ENCODE measurements around the gene ADGRL4.
"Not testable (repeated sequence)": the region's sequence is repeated elsewhere in the genome, so short reads cannot be mapped to it uniquely, and the experiment has no call there.

ADGRL4 gene

DNA sequence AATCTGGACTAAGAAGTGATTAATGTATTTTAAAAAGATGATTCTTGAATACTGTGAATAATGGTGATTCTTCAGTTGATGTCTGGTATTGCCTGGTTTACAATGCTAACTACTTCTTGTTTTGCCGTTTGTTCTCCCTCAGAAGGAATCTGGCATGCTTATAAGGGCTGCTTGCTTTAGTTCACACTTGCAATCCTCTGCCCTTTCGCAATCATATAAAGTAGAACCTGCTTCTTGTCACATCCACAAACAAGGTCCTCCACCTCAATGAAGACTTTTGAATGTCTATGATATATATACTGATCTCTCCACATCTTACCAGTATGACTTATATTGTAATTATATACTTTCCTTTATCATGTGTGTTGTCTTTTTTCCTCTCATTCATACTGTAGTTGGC lies 92.6 kb downstream of the ADGRL4 start:
- DNase-seq: no peak

DNA sequence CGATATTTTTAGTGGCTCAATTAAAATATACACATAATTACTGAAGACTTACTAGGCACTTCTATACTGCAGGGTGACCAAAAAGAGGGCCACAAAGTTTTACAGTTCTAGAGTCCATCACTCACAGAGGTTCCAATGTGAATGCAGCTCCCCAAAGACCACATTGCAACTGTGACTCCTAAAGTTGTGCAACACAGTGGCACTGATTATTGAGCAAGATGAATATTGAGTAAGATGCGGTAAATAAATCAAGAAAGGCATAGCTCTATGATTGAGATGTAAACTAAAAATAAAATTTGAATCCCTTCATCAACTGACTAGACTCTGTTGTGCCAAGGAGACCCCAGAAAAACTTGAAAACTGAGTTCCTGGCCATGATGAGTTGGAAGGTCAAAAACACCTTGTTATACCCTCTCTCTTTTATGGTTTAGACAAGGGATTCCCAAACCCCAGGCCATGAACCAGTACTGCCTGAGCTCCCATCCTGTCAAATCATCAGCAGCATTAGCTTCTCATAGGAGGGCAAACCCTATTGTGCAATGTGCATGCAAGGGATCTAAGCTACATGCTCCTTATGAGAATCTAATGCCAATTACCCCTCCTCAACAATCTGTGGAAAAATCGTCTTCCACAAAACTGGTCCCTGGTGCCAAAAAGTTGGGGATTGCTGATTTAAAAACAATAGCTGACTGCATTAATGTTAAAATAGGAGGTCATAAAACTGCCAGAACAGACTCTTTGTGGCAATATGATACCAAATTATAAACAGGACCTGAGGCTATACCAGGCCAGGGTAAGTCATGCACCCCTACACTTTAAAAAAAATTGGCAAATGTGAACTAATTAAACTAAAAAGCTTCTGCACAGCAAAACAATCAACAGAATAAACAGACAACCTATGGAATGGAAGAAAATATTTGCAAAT lies 94.3 kb downstream of the ADGRL4 start:
- no peak for DNase-seq

DNA sequence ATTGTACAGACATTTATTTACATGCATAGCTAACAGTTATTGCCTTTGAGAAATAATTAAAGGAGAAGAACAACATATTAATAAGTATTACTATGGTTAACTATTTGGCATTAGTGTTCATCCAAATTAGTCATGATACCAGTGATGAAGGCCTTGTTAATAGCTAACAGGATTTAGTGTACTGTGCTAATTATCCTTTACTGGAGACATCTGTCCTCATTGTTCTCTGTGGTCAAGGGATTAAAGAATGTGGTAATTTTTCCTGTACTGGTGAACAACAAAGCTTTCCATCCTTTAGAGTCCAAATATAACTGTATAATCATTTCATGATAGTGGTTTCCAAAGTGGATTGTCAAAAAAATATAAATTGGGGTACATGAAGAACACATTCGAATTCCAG lies 103.9 kb downstream of the ADGRL4 start:
- DNase-seq: no peak

DNA sequence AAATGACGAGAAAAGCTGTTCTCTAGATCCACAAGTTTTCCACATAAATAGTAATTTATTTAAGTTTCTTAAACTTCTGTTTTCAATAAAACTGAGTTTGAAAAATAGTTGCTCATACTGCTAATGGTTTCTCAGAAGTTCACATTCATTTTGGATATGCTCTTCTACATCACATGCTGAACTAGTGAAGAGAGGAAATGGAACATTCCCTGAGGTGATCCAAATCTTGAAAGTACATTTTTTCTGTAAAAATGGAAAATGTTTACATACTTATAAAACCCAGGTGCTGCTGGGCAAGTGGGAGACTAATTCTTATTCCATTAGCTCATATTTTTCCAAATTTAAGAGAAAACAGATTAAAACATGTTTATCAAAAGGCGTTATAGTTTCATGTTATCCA lies 111.7 kb downstream of the ADGRL4 start:
- no peak for DNase-seq

DNA sequence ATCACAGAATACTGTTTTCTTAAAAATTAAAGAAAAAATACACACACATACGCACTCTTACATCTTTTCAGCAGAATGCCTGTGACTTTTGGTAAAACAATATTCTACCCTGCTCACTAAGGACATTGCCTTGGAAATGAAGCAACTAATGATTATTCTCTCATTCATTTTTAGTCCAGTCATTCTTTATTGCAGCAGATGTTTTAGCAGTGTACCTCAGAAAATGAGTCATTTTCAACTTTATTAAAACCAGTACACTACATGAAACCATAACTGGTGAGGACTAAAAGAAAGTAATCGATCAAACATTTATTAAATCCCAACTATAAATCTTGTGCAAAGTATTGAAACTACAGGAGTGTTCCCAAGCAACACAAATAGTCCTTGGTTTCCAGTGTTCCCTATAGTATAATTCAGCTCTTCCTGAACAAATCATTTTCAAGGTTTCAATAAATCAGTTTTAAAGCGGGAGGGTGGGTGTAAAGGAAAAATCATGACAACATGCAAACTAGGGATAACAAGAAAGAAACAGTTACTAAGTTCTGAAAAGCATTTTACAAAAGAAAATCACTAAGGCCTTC lies 114.2 kb downstream of the ADGRL4 start:
- no peak for DNase-seq

DNA sequence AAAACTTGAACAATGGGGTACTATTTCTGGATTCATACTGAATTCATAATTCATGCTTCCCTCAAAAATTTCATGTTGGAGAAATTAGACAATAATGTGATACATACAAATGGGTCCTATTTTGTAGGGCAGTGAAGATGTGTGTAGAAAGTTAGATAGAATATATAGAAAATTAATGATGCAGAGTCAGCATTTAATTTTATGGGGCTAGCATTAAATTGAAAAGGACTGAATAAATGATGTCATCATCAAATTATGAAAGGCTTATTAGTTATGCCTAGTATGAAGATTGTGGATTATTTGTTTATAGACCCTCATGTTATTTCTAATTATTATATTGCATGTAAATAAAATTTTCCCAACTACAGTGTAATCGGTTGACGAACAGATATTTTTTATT lies 119.1 kb downstream of the ADGRL4 start:
- DNase-seq: no peak

DNA sequence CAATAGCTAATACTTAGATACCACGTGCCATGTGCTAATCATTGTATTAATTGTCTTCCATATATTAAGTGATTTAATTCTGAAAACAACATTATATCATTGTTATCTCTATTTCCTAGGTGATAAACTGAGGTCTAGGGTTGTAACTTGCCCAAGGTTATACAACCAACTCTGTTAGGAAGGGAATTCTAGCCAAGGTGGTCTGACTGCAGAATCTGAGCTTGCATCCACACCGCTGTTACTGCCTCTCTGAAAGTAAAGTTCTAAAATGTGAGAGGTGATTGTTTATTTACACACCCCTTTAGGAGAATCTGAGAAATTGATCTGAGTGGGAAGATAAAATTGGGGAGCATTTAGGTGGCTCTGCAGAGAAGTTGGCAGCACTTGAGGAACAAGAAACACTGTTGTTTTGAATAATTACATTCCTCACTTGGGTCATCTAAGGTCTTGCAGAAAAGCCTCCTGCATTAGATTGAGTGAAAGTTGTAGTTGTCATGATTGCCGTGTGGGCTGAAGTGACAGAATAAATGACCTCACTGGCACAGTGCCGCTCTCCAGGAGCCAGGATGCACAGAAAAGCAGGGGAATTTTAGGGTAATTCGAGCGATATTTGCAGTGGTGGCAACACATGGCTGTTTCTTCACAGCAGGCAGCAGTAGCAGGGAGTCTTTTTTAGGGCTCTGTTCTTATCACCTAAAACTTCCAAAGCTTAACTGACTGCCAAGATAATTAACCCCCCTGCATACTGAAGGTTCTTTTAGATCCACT lies 121.7 kb downstream of the ADGRL4 start:
- DNase-seq: no peak

DNA sequence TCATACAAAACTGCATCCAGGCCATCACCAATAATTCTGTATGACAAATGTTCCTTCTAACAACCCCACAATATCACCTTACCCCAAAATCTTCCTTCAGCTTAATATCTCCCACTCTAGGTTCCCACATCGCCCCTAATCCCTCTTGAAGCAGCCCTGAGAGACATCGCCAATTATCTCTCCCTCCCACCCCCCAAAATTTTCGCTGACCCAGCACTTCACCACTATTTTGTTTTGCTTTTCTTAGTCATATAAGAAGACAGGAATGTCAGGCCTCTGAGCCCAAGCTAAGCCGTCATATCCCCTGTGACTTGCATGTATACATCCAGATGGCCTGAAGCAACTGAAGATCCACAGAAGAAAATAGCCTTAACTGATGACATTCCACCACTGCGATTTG lies 126.3 kb downstream of the ADGRL4 start:
- DNase-seq: no peak

DNA sequence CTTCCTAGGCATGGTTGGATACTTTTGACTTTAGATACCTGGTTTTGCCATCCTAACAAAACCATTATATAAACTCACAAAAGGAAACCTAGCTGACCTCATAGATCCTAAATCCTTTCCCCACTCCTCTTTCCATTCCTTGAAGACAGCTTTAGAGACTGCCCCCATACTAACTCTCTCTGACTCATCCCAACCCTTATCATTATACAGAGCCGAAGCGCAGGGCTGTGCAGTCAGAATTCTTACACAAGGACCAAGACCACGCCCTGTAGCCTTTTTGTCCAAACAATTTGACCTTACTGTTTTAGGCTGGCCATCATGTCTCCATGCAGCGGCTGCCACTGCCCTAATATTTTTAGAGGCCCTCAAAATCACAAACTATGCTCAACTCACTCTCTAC lies 130.5 kb downstream of the ADGRL4 start:
- not testable (repeated sequence) for DNase-seq

DNA sequence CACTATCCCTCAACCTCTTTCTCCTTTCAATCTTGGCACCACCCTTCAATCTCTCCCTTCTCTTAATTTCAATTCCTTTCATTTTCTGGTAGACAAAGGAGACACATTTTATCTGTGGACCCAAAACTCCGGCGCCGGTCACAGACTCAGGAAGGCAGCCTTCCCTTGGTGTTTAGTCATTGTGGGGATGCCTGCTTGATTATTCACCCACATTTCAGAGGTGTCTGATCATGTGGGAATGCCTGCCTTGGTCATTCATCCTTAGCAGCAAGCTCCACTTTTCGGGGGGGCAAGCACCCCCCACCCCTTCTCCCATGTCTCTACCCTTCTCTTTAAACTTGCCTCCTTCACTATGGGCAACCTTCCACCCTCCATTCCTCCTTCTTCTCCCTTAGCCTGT lies 133.7 kb downstream of the ADGRL4 start:
- DNase-seq: not testable (repeated sequence)

DNA sequence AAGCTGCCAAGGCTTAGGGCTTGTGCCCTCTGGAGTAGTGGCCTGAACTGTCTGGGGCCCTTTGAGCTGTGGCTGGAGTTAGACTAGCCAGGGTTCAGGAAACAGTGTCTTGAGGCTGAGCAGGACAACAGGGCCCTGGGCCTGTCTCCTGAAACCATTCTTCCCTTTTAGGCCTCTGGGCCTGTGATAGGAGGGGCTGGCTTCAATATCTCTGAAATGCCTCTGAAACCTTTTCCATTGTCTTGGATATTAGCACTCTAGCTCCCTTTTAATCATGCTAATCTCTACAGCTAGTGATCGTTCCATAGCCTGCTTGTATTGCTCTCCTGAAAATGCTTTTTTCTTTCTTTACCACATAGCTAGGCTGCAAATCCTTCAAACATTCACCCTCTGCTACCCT lies 135.3 kb downstream of the ADGRL4 start:
- no peak for DNase-seq

DNA sequence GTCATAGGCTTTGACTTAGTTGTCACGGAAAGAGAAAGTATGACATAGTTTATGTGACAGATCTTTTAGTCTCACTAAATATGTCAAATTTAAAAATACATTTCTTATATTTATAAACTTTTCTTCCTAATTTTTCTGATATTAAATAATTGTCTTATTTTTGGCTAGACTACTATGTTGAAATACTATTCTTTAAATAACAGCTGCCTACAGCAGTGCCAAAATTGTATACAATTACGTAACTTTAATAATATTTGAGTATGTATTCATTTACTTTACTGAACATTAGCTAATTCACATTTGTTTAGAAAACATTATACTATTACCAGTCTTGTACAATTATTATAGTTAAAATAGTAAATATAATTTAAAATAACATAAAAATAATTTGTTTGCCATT lies 137.4 kb downstream of the ADGRL4 start:
- DNase-seq: no peak

DNA sequence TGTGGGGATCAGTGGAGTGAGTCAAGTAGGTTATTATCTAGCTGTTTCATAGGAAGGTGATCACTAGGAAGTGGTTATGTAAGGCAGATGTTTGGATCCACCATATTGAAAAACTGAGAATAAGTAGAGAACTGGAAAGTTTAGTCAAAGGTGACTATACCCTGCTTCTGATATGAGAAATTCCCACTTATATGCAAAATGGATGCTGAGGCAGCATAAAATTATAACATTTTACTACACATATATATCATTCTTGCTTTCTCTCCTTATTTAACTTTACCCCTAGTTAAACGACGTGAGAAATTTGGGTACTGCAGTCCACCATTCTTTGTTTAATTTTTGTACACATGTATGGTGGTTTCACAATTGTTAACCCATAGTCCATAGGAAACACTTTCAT lies 142.4 kb downstream of the ADGRL4 start:
- DNase-seq: no peak

DNA sequence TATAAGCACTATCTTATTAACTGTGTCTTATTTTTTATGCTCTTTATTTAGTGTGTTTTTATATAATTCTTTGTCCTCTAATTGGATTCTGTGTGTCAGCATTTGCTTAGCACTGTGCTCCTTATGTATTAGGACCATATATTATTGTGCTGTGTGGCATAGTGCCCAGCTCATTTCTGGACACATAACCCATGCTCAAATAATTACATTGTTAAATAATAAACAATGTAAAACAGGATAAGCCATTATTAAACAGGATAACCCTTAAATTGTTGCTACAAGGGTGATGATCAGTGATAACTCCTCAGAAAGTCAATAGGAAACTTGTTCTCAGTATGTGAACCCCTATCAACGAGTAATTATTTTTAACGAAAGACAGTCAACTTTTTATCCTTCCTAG lies 150.4 kb downstream of the ADGRL4 start:
- no peak for DNase-seq

DNA sequence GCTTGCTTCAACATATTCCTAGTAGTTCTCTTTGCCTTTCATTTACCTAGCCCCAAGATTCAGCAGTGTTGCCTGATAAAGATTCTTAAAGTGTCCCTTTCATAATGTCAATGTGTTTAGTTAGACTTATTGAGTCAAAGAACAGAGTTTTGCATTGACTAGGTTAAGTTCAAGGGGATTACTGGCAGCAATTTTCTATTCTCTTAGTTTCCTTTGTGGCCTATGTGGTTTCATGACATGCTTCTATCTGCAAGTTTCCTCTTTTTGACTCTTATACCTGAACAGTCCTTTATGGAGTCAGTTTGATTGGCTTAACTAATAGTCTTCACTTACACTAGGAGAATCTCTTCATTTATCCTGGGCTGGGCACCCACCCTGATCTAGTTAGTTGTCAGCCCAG lies 151.3 kb downstream of the ADGRL4 start:
- DNase-seq: no peak

DNA sequence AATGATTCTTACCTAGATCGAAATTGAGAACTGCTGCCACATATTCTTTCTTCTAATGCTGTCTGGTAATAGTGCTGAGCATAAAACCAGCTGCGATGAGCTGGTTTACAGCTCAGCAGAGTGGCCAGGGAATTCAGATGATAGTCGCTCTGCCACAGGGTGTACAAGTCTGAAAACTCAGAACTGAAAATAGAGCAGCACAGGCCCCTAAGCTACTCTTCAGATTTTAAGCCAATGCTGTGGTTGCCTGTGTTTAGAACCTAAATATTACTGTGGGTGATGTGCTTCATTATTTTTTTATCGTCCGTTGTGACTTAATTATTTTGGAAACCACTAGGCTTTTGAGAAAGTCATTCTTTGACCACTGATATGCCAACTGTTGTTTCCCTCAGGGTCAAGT lies 152.0 kb downstream of the ADGRL4 start:
- DNase-seq: no peak

DNA sequence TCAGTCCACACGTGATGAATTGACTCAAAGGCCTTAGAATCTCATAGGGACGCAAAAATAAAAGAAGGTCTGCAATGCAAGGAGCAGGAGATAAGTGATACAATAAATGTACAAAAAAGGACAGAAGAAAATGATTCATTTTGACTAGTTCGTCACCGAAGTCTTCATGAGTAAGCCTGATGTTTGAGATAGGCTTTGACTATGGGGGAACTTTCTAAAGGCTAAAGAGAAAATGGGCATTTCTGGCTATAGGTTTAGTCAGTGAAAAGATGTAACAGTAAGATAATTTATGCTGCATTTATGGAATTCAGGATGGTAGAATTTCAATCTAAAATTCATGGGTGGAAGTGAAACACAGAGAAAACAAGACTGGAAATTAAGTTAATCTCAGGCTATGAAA lies 163.0 kb downstream of the ADGRL4 start:
- DNase-seq: no peak

DNA sequence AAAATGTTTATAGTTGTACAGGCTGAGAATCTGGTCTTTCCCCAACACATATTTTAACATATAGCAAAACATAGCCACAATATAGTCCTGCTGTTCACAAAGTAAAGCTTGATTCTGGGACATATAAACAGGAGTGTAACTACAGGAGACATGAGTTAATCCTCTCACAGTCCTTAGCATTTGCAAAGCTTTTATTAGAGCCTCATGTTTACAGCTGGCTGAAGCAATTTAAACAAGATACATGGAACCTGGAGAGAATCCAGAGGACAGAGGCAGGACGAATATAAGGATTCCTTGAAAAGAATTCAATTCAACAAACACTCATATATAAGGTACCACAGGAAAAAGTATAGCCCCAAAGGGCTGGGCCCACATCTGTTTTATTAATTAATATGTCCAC lies 163.4 kb downstream of the ADGRL4 start:
- DNase-seq: no peak

DNA sequence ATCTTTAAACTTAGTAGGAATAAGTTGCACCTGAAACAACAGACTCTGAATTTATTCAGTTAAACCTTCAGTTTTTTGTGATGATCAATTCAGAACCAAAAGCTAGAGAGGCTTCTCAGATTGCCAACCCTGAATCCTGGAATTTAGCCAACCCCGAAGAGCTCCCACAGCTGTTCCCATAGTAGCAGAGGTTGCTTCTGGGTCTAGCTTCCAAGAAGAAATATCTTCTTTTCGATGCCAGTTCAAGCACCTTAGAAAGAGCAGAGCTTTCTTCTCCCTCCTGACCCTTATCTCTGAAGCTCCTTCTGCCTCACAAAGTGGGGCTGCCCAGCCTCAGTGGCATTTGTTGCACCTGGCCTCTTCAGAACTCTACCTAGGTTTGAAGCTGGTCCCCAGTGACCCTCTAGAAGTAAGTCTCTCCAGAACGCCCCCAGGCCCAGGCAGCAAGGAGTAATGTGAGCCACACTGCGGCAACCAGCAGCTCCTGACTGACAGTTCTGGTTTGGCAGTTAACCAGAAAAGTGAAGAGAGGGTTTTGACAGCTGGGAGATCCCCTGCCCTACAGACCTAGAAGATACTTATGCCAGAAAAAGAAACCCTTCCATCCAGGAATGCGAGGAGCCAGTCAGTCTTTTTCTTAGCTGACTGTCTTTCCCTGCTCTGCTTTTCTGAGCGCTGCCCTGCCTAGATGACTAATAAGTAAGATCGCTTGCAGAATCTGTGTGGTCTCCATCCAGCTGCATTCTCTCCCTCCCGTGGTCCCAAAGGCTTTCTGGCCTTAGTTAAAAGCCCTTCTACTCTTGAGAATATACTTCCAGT lies 165.9 kb downstream of the ADGRL4 start:
- DNase-seq: no peak

Data from GOT3 (cell line).